Activated CD8-positive, alpha-beta memory T cell treated with anti-CD3 and anti-CD28 coated beads, Interleukin-2, amount 50 U/mL, for 4 hours (primary cell): ENCODE results near the gene FRMD4A.
"Not testable (repeated sequence)": the region's sequence is repeated elsewhere in the genome, so short reads cannot be mapped to it uniquely, and the experiment has no call there.

Experiments used
- DNase-seq: peaks from one replicate; pipeline ENCODE4 v3.0.0-alpha.2; 2020

The FRMD4A gene

GRCh38 chr10:13729586-13730305 lies 601.0 kb downstream of the FRMD4A start:
- DNase-seq, result no peak

GRCh38 chr10:13728898-13729535 lies 601.7 kb downstream of the FRMD4A start:
- no peak for DNase-seq

- DNase-seq, result no peak
Observed at GRCh38 chr10:13725594-13725993, 605.1 kb downstream of the FRMD4A start.

- no peak for DNase-seq
Observed at GRCh38 chr10:13724484-13724883, 606.2 kb downstream of the FRMD4A start.

GRCh38 chr10:13722747-13723653 lies 607.7 kb downstream of the FRMD4A start:
- no peak for DNase-seq

DNA sequence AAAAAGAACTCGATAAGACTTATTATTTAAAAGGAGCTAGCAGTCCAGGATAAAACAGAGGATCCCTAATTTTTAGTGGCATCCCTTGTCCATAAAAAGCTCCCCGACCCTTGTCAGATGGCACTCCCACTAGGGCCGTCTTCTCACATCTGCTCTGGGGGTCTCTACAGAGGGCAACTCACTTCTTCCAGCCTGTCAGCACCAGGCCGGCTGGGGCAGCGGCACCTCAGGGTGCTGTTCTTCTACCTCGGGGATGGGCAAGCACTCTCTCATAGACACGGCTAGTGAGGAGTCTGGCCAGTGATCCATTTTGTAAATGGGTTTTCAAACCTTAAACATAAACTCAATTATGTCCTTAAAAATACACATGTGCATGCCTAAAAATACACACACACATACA lies 609.2 kb downstream of the FRMD4A start:
- DNase-seq, result no peak

GRCh38 chr10:13720699-13721098 lies 610.0 kb downstream of the FRMD4A start:
- DNase-seq, result no peak

GRCh38 chr10:13719425-13719824 lies 611.3 kb downstream of the FRMD4A start:
- no peak for DNase-seq

- no peak for DNase-seq
Observed at GRCh38 chr10:13718820-13719219, 611.9 kb downstream of the FRMD4A start.

- DNase-seq, result peak; percentile 21
Observed at GRCh38 chr10:13717936-13718772, 612.6 kb downstream of the FRMD4A start.

DNA sequence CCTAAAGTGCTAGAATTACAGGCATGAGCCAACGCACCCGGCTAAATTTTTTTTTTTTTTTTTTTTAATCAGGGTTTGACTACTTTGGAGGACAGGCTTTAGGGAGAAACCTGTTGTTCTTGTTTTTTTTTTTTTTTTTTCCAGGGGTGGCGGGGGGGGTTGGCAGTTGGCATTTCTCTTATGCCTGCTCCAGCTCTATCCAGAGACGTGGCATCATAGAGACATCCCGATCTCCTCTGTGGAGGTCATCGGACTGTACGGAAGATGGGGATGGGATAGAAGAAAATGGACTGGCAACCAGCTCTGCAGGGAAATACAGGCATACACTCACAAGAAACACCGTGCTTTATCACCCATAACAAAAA lies 613.2 kb downstream of the FRMD4A start:
- no peak for DNase-seq

DNA sequence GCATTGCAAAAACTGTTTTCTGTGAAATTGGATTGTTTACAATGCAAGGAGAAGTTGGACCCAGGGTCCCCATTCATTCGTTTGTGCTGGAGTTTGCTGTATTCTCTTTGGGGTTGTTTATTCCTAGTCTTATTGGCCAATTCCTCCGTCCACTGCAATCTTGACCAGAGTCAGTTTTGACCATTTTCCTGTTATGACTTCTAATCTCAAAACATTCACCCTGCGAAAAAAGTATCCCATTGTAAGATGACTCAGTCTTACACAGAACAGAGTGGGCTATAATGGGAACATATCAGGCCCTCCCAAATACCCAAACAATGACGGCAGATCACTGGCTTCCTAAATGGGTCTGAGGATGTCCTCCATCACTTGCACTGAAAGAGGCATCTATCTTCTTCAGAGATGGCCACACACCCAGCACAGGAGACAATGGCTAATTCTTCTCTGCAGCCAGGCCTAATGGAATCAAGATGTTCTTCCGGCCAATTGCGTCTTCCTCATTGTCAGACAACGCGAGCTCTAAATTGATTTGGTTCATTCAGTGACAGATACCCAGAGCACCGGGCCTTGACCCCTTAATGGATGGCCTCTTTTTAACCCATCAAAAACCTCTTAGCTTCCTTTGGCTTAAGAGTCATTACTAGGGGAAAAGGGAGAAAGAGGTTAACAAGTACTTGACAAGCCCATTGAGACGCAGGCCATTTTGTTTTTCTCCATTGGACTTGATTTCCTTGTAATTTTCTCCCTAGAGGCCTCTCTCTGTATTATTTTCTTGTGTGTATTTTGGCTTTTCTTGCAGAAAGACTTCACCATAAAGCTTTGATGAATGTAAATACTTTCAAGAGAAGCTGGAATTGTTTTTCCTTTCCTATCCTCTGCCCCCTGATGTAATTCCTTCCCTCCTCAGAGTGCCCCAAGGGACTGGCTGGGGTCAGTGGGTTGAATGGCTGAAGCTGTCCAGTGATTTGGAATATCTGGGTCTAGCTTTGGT lies 614.3 kb downstream of the FRMD4A start:
- DNase-seq, result no peak

DNA sequence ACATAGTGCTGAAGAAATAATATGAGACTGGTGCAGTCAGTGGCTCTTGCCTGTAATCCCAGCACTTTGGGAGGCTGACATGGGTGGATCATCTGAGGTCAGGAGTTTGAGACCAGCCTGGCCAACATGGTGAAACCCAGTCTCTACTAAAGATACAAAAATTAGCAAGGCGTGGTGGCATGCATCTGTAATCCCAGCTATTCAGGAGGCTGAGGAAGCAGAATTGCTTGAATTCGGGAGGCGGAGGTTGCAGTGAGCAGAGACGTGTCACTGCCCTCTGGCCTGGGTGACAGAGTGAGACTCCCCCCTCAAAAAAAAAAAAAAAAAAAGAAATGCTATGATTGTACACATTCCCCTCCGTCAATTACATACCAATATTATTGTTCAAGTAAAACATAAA lies 615.1 kb downstream of the FRMD4A start:
- not testable (repeated sequence) for DNase-seq

- DNase-seq, result no peak
Observed at GRCh38 chr10:13715100-13715499, 615.6 kb downstream of the FRMD4A start.

DNA sequence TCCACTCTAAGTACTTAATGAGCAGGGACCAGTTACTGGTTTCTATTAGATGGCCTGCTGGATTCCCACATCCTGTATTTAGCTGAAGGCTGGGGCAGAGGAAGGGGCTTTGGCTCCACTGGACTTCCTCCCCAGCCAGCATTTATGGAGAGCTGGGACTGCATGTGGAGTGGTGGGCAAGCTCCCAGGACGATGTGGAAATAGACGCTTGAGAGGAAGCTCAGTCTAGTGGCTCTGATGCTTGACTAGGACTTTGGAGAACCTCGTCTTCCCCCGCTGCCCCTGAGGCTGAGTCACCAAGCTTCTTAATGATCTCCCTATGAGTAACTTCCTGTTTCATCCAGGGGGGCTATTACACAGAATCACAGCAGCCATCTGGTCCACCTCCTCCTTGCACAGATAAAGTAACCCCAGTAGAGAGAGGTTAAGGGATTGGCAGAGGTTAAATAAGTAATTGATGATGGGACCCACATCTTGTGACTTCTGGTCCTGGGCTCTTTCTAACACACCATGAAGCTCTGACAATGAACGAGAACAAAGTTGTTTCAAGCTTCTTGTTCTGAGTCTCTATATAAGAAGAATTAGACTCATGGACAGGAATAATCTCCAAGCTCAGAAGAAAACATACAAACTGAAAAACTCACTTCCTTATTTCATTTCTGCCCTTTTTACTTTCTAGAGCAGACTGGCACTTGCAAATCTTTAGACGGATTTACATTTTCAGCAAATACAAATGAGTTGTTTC lies 617.7 kb downstream of the FRMD4A start:
- DNase-seq, result peak; percentile 25

GRCh38 chr10:13712476-13712836 lies 618.3 kb downstream of the FRMD4A start:
- DNase-seq, result no peak

- no peak for DNase-seq
Observed at GRCh38 chr10:13711291-13711690, 619.4 kb downstream of the FRMD4A start.

DNA sequence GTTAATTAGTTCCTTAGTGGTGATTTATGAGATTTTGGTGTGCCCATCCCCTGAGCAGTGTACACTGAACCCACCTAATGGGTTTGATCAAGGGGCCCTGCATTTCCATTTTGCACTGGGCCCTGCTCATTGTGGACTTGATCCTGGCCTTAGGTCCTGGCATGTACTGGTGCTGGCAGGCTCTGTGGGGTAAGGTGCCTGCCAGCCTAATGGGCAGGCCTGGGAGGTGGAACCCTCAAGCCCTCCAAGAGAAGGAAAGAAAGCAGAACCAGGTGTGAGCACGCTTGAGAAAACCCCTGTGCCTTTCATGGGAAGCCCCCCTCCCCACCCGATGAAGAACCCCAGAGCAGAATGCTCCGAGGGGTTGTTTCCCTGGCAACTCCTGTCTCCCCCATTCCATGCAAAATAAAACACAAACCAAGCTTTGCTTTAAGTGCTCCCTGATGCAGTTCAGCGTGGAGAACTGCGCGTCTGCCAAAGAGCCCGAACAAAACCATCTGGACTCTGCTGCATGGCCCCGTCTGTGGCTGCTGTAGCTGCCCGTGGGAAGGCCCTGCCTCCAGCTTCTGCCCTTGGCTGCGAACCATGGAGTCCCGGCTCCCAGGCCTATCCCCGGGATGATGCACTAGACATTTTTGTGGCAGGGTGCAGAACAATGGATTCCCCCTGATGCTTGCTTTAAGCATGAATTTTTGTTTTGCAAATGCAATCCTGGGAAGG lies 620.6 kb downstream of the FRMD4A start:
- DNase-seq, result no peak

GRCh38 chr10:13708256-13708990 lies 622.3 kb downstream of the FRMD4A start:
- no peak for DNase-seq
